Activated CD8-positive, alpha-beta T cell treated with anti-CD3 and anti-CD28 coated beads, Interleukin-2, amount 10 ng/mL, durations not matched to agents 7 days and 5 days (primary cell): ENCODE measurements around the gene S100G. TPM values are rescaled to one million over a fixed set of nuclear protein-coding genes. Genes with fewer than 3 reads are reported as not detected.
"Not testable (repeated sequence)": the region's sequence is repeated elsewhere in the genome, so short reads cannot be mapped to it uniquely, and the experiment has no call there.

Source experiments
- ATAC-seq: fragments of 150-1000 bp; cut with Tn5 transposase; one replicate; pipeline ENCODE4 v1.10.0; 2021; ENCODE audit warnings: moderate library complexity
- CTCF ChIA-PET: fragments of 350-600 bp; sonication (Branson Sonifier 250); formaldehyde crosslinking; loops from one replicate; lab custom pipeline; 2021; ENCODE audit warnings: antibody characterized with exemption; lab: Charles Lee
- POLR2A ChIA-PET: fragments of 350-600 bp; sonication (Branson Sonifier 250); formaldehyde crosslinking; loops from one replicate; lab custom pipeline; 2021; ENCODE audit warnings: antibody characterized with exemption; lab: Charles Lee
- DNase-seq: peaks from one replicate; pipeline ENCODE4 v3.0.0-alpha.2; 2020
- H3K27ac Mint-ChIP-seq: one replicate; pipeline ENCODE4 v1.8.0; 2021; ENCODE audit warnings: mild to moderate bottlenecking, mixed read lengths
- H3K27me3 Mint-ChIP-seq: one replicate; pipeline ENCODE4 v1.8.0; 2021; ENCODE audit warnings: low read depth, mixed read lengths
- H3K36me3 Mint-ChIP-seq: one replicate; pipeline ENCODE4 v1.8.0; 2021; ENCODE audit warnings: low read depth, mixed read lengths
- H3K4me1 Mint-ChIP-seq: one replicate; pipeline ENCODE4 v1.8.0; 2021; ENCODE audit warnings: low read depth, mixed read lengths
- H3K4me3 Mint-ChIP-seq: one replicate; pipeline ENCODE4 v1.8.0; 2021; ENCODE audit warnings: mild to moderate bottlenecking, mixed read lengths
- H3K9me3 Mint-ChIP-seq: one replicate; pipeline ENCODE4 v1.8.0; 2022; ENCODE audit warnings: mixed read lengths; ENCODE audit not compliant: insufficient read depth
- total RNA-seq, 2 experiments: library from RNA; stranded (reverse); gene quantifications; one replicate each; pipeline ENCODE4 v1.2.3, GENCODE V29; 2021

The S100G gene
- not detected for total RNA-seq

GRCh38 chrX:16649858-16650257 lies at the start of gene S100G:
Gene S100G (plus strand): TSS chrX:16650158. CDS start chrX:16651007, 849 bp downstream.
- no peaks in the 10 kb centered on the region for H3K4me1 Mint-ChIP-seq
- no peak for ATAC-seq
- CTCF ChIA-PET = no interaction called here
- POLR2A ChIA-PET = no interaction called here
- H3K27me3 Mint-ChIP-seq = no peaks in the 10 kb centered on the region
- no peaks in the 10 kb centered on the region for H3K9me3 Mint-ChIP-seq
- no peak within 1 kb of the TSS for H3K27ac Mint-ChIP-seq
- no peak for DNase-seq
- no peaks in the 10 kb centered on the region for H3K36me3 Mint-ChIP-seq
- H3K4me3 Mint-ChIP-seq = no peak within 1 kb of the TSS

GRCh38 chrX:16601885-16602284 lies 48.1 kb upstream of the S100G start:
- ATAC-seq (no peak), DNase-seq (no peak)
- H3K27ac Mint-ChIP-seq = no peak overlapping the region
- peaks cover 2% of the 10 kb centered on the region for H3K36me3 Mint-ChIP-seq
- POLR2A ChIA-PET = no interaction called here
- peaks cover 15% of the 10 kb centered on the region for H3K4me1 Mint-ChIP-seq
- H3K27me3 Mint-ChIP-seq = no peaks in the 10 kb centered on the region
- CTCF ChIA-PET = no interaction called here
- no peak overlapping the region for H3K4me3 Mint-ChIP-seq
- H3K9me3 Mint-ChIP-seq = no peaks in the 10 kb centered on the region

GRCh38 chrX:16603235-16603634 lies 46.7 kb upstream of the S100G start:
- POLR2A ChIA-PET, H3K36me3 Mint-ChIP-seq, H3K9me3 Mint-ChIP-seq, ATAC-seq, DNase-seq, H3K27ac Mint-ChIP-seq, H3K4me3 Mint-ChIP-seq, H3K27me3 Mint-ChIP-seq, CTCF ChIA-PET: not testable (repeated sequence)
- peaks cover 18% of the 10 kb centered on the region for H3K4me1 Mint-ChIP-seq

GRCh38 chrX:16603822-16604221 lies 46.1 kb upstream of the S100G start:
- no peak for ATAC-seq
- no peaks in the 10 kb centered on the region for H3K9me3 Mint-ChIP-seq
- H3K36me3 Mint-ChIP-seq = peaks cover 2% of the 10 kb centered on the region
- peaks cover 18% of the 10 kb centered on the region for H3K4me1 Mint-ChIP-seq
- H3K27ac Mint-ChIP-seq = peak overlapping the region; percentile 91
- CTCF ChIA-PET = no interaction called here
- H3K27me3 Mint-ChIP-seq = no peaks in the 10 kb centered on the region
- DNase-seq = no peak
- POLR2A ChIA-PET = no interaction called here
- H3K4me3 Mint-ChIP-seq = peak overlapping the region; percentile 39

- ATAC-seq = no peak
- no peak for DNase-seq
- H3K4me3 Mint-ChIP-seq = peak overlapping the region; percentile 3
- H3K9me3 Mint-ChIP-seq = no peaks in the 10 kb centered on the region
- ChIA-PET CTCF (no interaction called here), POLR2A (no interaction called here)
- H3K4me1 Mint-ChIP-seq = peaks cover 18% of the 10 kb centered on the region
- no peaks in the 10 kb centered on the region for H3K27me3 Mint-ChIP-seq
- peaks cover 2% of the 10 kb centered on the region for H3K36me3 Mint-ChIP-seq
- H3K27ac Mint-ChIP-seq = peak overlapping the region; percentile 91
Measured at GRCh38 chrX:16604337-16604736, 45.6 kb upstream of the S100G start.

GRCh38 chrX:16606142-16606720 lies 43.7 kb upstream of the S100G start:
- Mint-ChIP-seq H3K9me3 (no peaks in the 10 kb centered on the region), H3K4me1 (peaks cover 18% of the 10 kb centered on the region), H3K27me3 (no peaks in the 10 kb centered on the region), H3K36me3 (peaks cover 2% of the 10 kb centered on the region), H3K27ac (no peak overlapping the region), H3K4me3 (no peak overlapping the region)
- POLR2A ChIA-PET = no interaction called here
- ATAC-seq = no peak
- DNase-seq = no peak
- CTCF ChIA-PET = interaction anchor here (1.0 kb wide), 1 partner anchor 169 kb away, joined by 3 read pairs; no protein-coding TSS in a partner anchor

GRCh38 chrX:16610121-16610621 lies 39.8 kb upstream of the S100G start:
- ATAC-seq (no peak), DNase-seq (no peak)
- H3K36me3 Mint-ChIP-seq = no peaks in the 10 kb centered on the region
- ChIA-PET POLR2A (no interaction called here), CTCF (no interaction called here)
- no peaks in the 10 kb centered on the region for H3K27me3 Mint-ChIP-seq
- no peaks in the 10 kb centered on the region for H3K9me3 Mint-ChIP-seq
- H3K4me1 Mint-ChIP-seq = peaks cover 4% of the 10 kb centered on the region
- no peak overlapping the region for H3K4me3 Mint-ChIP-seq
- H3K27ac Mint-ChIP-seq = no peak overlapping the region

- H3K9me3 Mint-ChIP-seq, H3K36me3 Mint-ChIP-seq, CTCF ChIA-PET, H3K27me3 Mint-ChIP-seq, H3K27ac Mint-ChIP-seq, POLR2A ChIA-PET, ATAC-seq, H3K4me3 Mint-ChIP-seq, H3K4me1 Mint-ChIP-seq, DNase-seq: not testable (repeated sequence)
Measured at GRCh38 chrX:16610654-16611053, 39.3 kb upstream of the S100G start.

GRCh38 chrX:16612257-16612897 lies 37.6 kb upstream of the S100G start:
- no peak overlapping the region for H3K27ac Mint-ChIP-seq
- H3K4me1 Mint-ChIP-seq = peaks cover under 1% of the 10 kb centered on the region
- ATAC-seq (no peak), DNase-seq (no peak)
- H3K27me3 Mint-ChIP-seq = no peaks in the 10 kb centered on the region
- no peak overlapping the region for H3K4me3 Mint-ChIP-seq
- no peaks in the 10 kb centered on the region for H3K9me3 Mint-ChIP-seq
- ChIA-PET CTCF (no interaction called here), POLR2A (no interaction called here)
- H3K36me3 Mint-ChIP-seq = no peaks in the 10 kb centered on the region

GRCh38 chrX:16617382-16617781 lies 32.6 kb upstream of the S100G start:
- CTCF ChIA-PET = no interaction called here
- no peak for ATAC-seq
- H3K9me3 Mint-ChIP-seq = no peaks in the 10 kb centered on the region
- H3K27ac Mint-ChIP-seq = no peak overlapping the region
- H3K4me3 Mint-ChIP-seq = no peak overlapping the region
- H3K36me3 Mint-ChIP-seq = no peaks in the 10 kb centered on the region
- POLR2A ChIA-PET = no interaction called here
- DNase-seq = no peak
- H3K4me1 Mint-ChIP-seq = no peaks in the 10 kb centered on the region
- no peaks in the 10 kb centered on the region for H3K27me3 Mint-ChIP-seq

- H3K36me3 Mint-ChIP-seq = no peaks in the 10 kb centered on the region
- POLR2A ChIA-PET = no interaction called here
- no peak overlapping the region for H3K27ac Mint-ChIP-seq
- H3K27me3 Mint-ChIP-seq = no peaks in the 10 kb centered on the region
- no peaks in the 10 kb centered on the region for H3K4me1 Mint-ChIP-seq
- ATAC-seq = no peak
- no peaks in the 10 kb centered on the region for H3K9me3 Mint-ChIP-seq
- CTCF ChIA-PET = no interaction called here
- no peak for DNase-seq
- H3K4me3 Mint-ChIP-seq = no peak overlapping the region
Measured at GRCh38 chrX:16618422-16618821, 31.5 kb upstream of the S100G start.

GRCh38 chrX:16619024-16619423 lies 30.9 kb upstream of the S100G start:
- no peaks in the 10 kb centered on the region for H3K36me3 Mint-ChIP-seq
- H3K9me3 Mint-ChIP-seq = no peaks in the 10 kb centered on the region
- H3K4me3 Mint-ChIP-seq = no peak overlapping the region
- DNase-seq = no peak
- ChIA-PET POLR2A (no interaction called here), CTCF (no interaction called here)
- no peak overlapping the region for H3K27ac Mint-ChIP-seq
- H3K4me1 Mint-ChIP-seq = no peaks in the 10 kb centered on the region
- no peak for ATAC-seq
- H3K27me3 Mint-ChIP-seq = no peaks in the 10 kb centered on the region
